ENCODE measurements around the gene BICDL1.

DNA sequence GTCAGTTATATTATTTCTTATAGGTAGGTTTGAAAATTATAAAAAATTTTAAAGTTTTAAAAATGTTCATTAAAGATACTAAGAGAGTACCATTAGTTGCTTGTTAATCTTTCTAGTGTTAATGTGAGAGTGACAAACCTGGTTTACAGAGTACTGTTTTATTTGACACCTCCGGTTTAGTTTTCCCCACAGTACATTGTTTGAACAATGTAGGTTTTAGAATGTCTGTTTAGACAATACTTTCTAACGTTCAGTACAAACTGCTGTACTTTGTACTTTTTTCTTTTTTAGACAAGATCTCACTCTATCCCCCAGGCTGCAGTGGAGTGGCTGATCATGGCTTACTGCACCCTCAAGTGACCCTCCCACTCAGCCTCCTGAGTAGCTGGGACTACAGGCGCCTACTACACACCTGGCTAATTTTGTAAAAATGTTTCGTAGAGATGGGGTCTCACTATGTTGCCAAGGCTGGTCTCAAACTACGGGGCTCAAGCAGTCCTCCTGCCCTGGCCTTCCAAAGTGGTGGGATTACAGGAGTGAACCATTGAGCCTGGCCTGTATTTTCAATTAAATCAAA, 3.2 kb downstream of the BICDL1 start:
- TF ChIP-seq, protein P1, sequence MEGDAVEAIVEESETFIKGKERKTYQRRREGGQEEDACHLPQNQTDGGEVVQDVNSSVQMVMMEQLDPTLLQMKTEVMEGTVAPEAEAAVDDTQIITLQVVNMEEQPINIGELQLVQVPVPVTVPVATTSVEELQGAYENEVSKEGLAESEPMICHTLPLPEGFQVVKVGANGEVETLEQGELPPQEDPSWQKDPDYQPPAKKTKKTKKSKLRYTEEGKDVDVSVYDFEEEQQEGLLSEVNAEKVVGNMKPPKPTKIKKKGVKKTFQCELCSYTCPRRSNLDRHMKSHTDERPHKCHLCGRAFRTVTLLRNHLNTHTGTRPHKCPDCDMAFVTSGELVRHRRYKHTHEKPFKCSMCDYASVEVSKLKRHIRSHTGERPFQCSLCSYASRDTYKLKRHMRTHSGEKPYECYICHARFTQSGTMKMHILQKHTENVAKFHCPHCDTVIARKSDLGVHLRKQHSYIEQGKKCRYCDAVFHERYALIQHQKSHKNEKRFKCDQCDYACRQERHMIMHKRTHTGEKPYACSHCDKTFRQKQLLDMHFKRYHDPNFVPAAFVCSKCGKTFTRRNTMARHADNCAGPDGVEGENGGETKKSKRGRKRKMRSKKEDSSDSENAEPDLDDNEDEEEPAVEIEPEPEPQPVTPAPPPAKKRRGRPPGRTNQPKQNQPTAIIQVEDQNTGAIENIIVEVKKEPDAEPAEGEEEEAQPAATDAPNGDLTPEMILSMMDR (IDR thresholded peaks at IDR 0.05; ENCODE audit: extremely low read depth in 1 of 2, insufficient read depth in 1 of 2, low read depth in 1 of 2, low read length in 2 of 2), result no peak
- TF ChIP-seq POLR2A (IDR thresholded peaks at IDR 0.05; ENCODE audit: low read depth, low read length), result no peak
- TF ChIP-seq, protein P2, sequence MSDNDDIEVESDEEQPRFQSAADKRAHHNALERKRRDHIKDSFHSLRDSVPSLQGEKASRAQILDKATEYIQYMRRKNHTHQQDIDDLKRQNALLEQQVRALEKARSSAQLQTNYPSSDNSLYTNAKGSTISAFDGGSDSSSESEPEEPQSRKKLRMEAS (IDR thresholded peaks at IDR 0.05; ENCODE audit: insufficient read depth, insufficient read length), result no peak
- TF ChIP-seq EZH2 (IDR thresholded peaks at IDR 0.05; ENCODE audit: borderline replicate concordance, low read depth, low read length, severe bottlenecking), result no peak

Measured in endothelial cell of umbilical vein (primary cell).